Neuronal stem cell (in vitro differentiated cells): ENCODE measurements around the gene GDF2.
A peak's percentile ranks its signal among the peaks of the same experiment; 100 is the strongest.

Source experiments
- DNase-seq: peaks from one replicate; pipeline ENCODE4 v3.0.0-alpha.2; 2013; ENCODE audit warnings: low spot score
- H2AFZ ChIP-seq: one replicate; pipeline ENCODE4 v1.6.1; 2013; ENCODE audit warnings: mild to moderate bottlenecking, low read length, inconsistent platforms
- H2AK5ac ChIP-seq: 2 replicates; pipeline ENCODE4 v1.6.1; 2013; ENCODE audit warnings: low read depth, mild to moderate bottlenecking, inconsistent platforms, low read length, moderate library complexity, mixed read lengths
- H2BK120ac ChIP-seq: 2 replicates; pipeline ENCODE4 v1.6.1; 2013; ENCODE audit warnings: low read depth, mild to moderate bottlenecking, inconsistent platforms, low read length, moderate library complexity, mixed read lengths
- H2BK12ac ChIP-seq: one replicate; pipeline ENCODE4 v1.6.1; 2013; ENCODE audit warnings: low read length, inconsistent platforms
- H2BK15ac ChIP-seq: 2 replicates; pipeline ENCODE4 v1.6.1; 2013; ENCODE audit warnings: mild to moderate bottlenecking, low read length, inconsistent platforms, mixed read lengths
- H2BK5ac ChIP-seq: one replicate; pipeline ENCODE4 v1.6.1; 2013; ENCODE audit warnings: inconsistent platforms, mild to moderate bottlenecking, low read length, moderate library complexity
- H3K14ac ChIP-seq: one replicate; pipeline ENCODE4 v1.6.1; 2013; ENCODE audit warnings: low read length, inconsistent platforms
- H3K18ac ChIP-seq: 2 replicates; pipeline ENCODE4 v1.6.1; 2013; ENCODE audit warnings: low read length, inconsistent platforms
- H3K23ac ChIP-seq: 2 replicates; pipeline ENCODE4 v1.6.1; 2013; ENCODE audit warnings: low read depth, mild to moderate bottlenecking, mixed read lengths, low read length, inconsistent platforms; ENCODE audit not compliant: poor library complexity
- H3K27ac ChIP-seq: replicated peaks from 3 replicates; pipeline ENCODE4 v1.5.1; 2013; ENCODE audit warnings: low read length, inconsistent platforms
- H3K27me3 ChIP-seq, 3 experiments: 2 replicates each; pipeline ENCODE4 v1.6.1; 2013; ENCODE audit warnings: low read length in 3 of 3, mild to moderate bottlenecking in 2 of 3, inconsistent platforms in 1 of 3, low read depth in 1 of 3, mixed read lengths in 1 of 3, moderate library complexity in 1 of 3; ENCODE audit not compliant: control insufficient read depth in 3 of 3, insufficient read depth in 3 of 3
- H3K36me3 ChIP-seq, 2 donors: replicated peaks in 1 of 2; 2 replicates each; pipeline ENCODE4 v1.6.1; 2013; ENCODE audit warnings: low read length in 2 of 2; ENCODE audit not compliant: control insufficient read depth in 2 of 2, insufficient read depth in 2 of 2
- H3K4ac ChIP-seq: 2 replicates; pipeline ENCODE4 v1.6.1; 2013; ENCODE audit warnings: inconsistent platforms, mild to moderate bottlenecking, low read length, moderate library complexity
- H3K4me1 ChIP-seq, 2 donors: 1 replicate in 1 of 2; 2 replicates in 1 of 2; pipeline ENCODE4 v1.6.1; 2013; ENCODE audit warnings: low read length in 2 of 2, low read depth in 1 of 2; ENCODE audit not compliant: control insufficient read depth in 2 of 2, insufficient read depth in 1 of 2
- H3K4me2 ChIP-seq: one replicate; pipeline ENCODE4 v1.6.1; 2013; ENCODE audit warnings: mild to moderate bottlenecking, low read length, inconsistent platforms; ENCODE audit not compliant: insufficient read depth, poor library complexity, severe bottlenecking
- H3K4me3 ChIP-seq, 2 donors: 2 replicates each; pipeline ENCODE4 v1.5.1; 2013; ENCODE audit warnings: low read length in 2 of 2, mild to moderate bottlenecking in 2 of 2, inconsistent platforms in 1 of 2, moderate library complexity in 1 of 2
- H3K79me1 ChIP-seq: one replicate; pipeline ENCODE4 v1.6.1; 2013; ENCODE audit warnings: low read depth, mild to moderate bottlenecking, inconsistent platforms, low read length, moderate library complexity
- H3K9ac ChIP-seq: one replicate; pipeline ENCODE4 v1.6.1; 2013; ENCODE audit warnings: mild to moderate bottlenecking, low read depth, low read length, inconsistent platforms; ENCODE audit not compliant: poor library complexity
- H3K9me3 ChIP-seq, 2 donors: replicated peaks in 1 of 2; 2 replicates each; pipeline versions ENCODE3 to v1.6.1; 2013; ENCODE audit warnings: low read length in 2 of 2, mild to moderate bottlenecking in 2 of 2, inconsistent platforms in 1 of 2, low read depth in 1 of 2, mixed read lengths in 1 of 2, moderate library complexity in 1 of 2; ENCODE audit not compliant: control insufficient read depth in 2 of 2, insufficient read depth in 1 of 2
- H4K8ac ChIP-seq: one replicate; pipeline ENCODE4 v1.6.1; 2013; ENCODE audit warnings: low read depth, mild to moderate bottlenecking, inconsistent platforms, low read length, moderate library complexity
- H4K91ac ChIP-seq: one replicate; pipeline ENCODE4 v1.6.1; 2013; ENCODE audit warnings: low read length, low read depth, mild to moderate bottlenecking, inconsistent platforms; ENCODE audit not compliant: poor library complexity
- WGBS, 2 donors: extraction: QIAGEN DNeasy Blood & Tissue Kit; methylation state at CpG; one replicate each; pipeline ENCODE4 v1.1.7; 2013; ENCODE audit warnings: missing lambda C conversion rate in 2 of 2, mixed read lengths in 1 of 2; ENCODE audit not compliant: insufficient read length in 2 of 2, insufficient replicate concordance in 1 of 2; ENCODE audit errors: extremely low coverage in 2 of 2; 5-methylcytosine and 5-hydroxymethylcytosine counted together

The GDF2 gene

DNA sequence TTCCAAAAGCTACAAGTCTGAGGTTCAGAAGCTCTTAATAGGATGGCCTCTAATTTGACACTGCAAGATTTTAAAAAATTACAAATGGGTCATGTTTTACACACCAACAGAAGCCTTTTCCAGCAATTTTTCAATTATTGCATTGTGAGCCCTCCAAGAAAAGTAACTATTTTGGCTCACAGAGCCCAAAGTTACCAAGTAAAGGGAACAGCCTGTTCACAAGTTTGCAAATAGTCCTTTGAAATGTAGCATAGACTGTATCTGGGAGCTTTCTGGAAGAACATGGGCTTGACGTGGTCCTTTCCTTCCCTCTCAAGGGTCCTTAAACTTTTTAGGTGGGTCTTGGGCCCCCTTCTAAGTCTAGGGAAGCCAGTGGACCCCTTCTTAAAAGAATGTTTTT lies 23.5 kb upstream of the GDF2 start:
- no peak overlapping the region for H2BK12ac ChIP-seq
- no peak for DNase-seq
- H3K9ac ChIP-seq: no peak overlapping the region
- H3K4ac ChIP-seq: no peak overlapping the region
- no peak overlapping the region for H3K14ac ChIP-seq
- H2AFZ ChIP-seq: no peak overlapping the region
- H3K4me2 ChIP-seq: no peak overlapping the region
- WGBS, 2 donors: no CpG with 5 or more reads among the region's 1 CpG
- H2BK5ac ChIP-seq: no peak overlapping the region
- H2BK15ac ChIP-seq: no peak overlapping the region
- H3K36me3 ChIP-seq: no peaks in the 10 kb centered on the region
- H3K9me3 ChIP-seq: no peaks in the 10 kb centered on the region
- H4K91ac ChIP-seq: no peak overlapping the region
- peaks cover 0 to 55% (median 0%) of the 10 kb centered on the region in 3 experiments for H3K27me3 ChIP-seq
- no peak overlapping the region for H2AK5ac ChIP-seq
- peaks cover 20 to 25% of the 10 kb centered on the region in 2 donors for H3K4me1 ChIP-seq
- no peak overlapping the region for H3K18ac ChIP-seq
- no peak overlapping the region for H3K4me3 ChIP-seq
- no peak overlapping the region for H3K23ac ChIP-seq
- H3K79me1 ChIP-seq: no peaks in the 10 kb centered on the region
- H2BK120ac ChIP-seq: no peak overlapping the region
- no peak overlapping the region for H3K27ac ChIP-seq
- no peak overlapping the region for H4K8ac ChIP-seq

DNA sequence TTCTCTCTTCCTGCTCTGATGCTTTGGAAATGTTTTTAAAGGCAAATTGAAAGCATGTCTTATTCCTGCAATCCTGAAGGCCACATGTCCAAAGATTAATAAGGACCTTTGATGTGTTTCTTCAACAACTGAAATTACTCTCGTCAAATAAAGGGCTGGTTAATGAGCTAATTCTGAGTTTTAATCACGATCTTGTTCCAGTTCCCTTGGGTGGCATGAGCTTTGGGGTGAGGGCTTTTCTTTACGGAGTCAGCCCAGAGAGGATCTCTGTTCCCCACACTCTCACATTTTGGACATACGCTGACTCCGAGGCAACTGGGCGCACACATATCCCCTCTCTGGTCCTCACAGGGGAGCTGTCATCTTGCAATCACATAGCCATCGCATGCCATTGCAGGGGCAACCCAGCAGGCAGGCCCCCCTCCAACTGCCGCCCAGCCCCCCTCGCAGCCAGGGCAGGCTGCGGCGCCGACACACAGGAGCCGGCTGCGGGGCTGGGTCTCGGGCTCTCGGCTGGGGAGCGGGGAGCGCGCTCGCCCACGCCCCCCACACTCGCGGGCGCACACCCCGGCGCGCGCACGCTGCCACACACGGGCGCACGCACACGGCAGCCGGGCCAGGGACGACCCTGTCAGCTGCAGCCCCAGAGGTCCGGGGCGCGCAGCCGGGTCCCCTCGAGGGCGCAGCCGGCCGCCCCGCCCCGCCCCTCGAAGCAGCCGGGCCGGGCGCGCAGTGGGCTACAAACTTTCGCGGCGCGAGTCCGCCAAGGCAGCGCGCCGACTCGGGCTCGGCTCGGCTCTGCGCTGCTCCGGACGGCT lies 22.4 kb upstream of the GDF2 start, which contains the start of gene GDF10:
TSS of gene GDF10 (plus strand) at position 587 of the 818 bp plus-strand sequence. CDS start 455 bp downstream, outside the sequence.
- Histone ChIP-seq H4K8ac (no peak within 1 kb of the TSS), H2AK5ac (peak within 1 kb of the TSS; percentile 8)

DNA sequence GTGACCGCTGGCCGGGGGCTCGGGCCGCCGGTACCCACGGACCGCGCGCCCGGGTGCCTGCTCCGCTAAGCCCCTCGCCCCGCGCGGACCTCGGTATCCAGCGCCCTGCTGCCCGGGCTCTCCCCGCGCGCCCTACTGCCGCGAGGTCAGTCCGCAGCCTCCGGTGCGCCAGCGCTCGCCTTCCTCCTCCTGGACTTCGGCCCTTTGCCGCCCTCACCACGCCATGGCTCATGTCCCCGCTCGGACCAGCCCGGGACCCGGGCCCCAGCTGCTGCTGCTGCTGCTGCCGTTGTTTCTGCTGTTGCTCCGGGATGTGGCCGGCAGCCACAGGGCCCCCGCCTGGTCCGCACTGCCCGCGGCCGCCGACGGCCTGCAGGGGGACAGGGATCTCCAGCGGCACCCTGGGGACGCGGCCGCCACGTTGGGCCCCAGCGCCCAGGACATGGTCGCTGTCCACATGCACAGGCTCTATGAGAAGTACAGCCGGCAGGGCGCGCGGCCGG lies 21.8 kb upstream of the GDF2 start:
- no peaks in the 10 kb centered on the region for H3K9me3 ChIP-seq
- peak; percentile 31 for DNase-seq

More for the DNA sequence above, 22.4 kb upstream of the GDF2 start, which contains the start of gene GDF10:
- peaks cover 20 to 26% of the 10 kb centered on the region in 2 donors for H3K4me1 ChIP-seq
- H3K4me3 ChIP-seq: peak within 1 kb of the TSS; percentile 43 to 85
- no CpG with 5 or more reads among the region's 64 CpGs for WGBS, 2 donors
- H3K27me3 ChIP-seq: peaks cover 0 to 55% (median 0%) of the 10 kb centered on the region in 3 experiments
- H3K4ac ChIP-seq: no peak within 1 kb of the TSS
- H3K27ac ChIP-seq: no peak within 1 kb of the TSS
- H2BK15ac ChIP-seq: peak within 1 kb of the TSS; percentile 83
- H2BK120ac ChIP-seq: no peak within 1 kb of the TSS
- no peak for DNase-seq
- peak within 1 kb of the TSS; percentile 95 for H3K18ac ChIP-seq
- H2BK5ac ChIP-seq: no peak within 1 kb of the TSS
- peak within 1 kb of the TSS; percentile 86 for H3K23ac ChIP-seq
- H3K14ac ChIP-seq: peak within 1 kb of the TSS; percentile 9
- H3K9me3 ChIP-seq: no peaks in the 10 kb centered on the region
- H2BK12ac ChIP-seq: peak within 1 kb of the TSS; percentile 80
- H3K9ac ChIP-seq: peak within 1 kb of the TSS; percentile 68
- H3K79me1 ChIP-seq: no peaks in the 10 kb centered on the region
- H2AFZ ChIP-seq: peak within 1 kb of the TSS; percentile 92
- peak within 1 kb of the TSS; percentile 95 for H3K4me2 ChIP-seq
- no peaks in the 10 kb centered on the region for H3K36me3 ChIP-seq
- no peak within 1 kb of the TSS for H4K91ac ChIP-seq

DNA sequence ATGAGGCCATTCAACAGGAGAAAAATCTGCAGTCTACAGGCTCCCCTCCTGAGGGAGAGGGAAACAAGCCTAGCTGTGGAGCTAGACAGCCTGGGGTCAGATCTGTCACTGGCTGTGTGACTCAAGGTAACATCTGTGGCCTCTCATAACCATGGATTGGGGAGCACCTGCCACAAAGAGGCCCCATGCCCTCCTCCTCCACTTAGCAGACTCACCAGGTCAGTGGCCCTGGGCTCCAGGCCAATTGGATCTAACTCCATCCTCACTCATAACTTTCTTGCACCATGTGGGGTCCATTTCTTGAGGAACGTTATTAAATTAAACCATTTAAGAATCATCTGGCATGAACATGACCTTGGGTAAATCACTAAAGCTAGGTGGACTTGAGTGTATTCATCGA lies 20.4 kb upstream of the GDF2 start:
- H3K23ac ChIP-seq: no peak overlapping the region
- H2AK5ac ChIP-seq: no peak overlapping the region
- H2BK12ac ChIP-seq: no peak overlapping the region
- H3K4me2 ChIP-seq: no peak overlapping the region
- H3K4me1 ChIP-seq: peaks cover 10 to 18% of the 10 kb centered on the region in 2 donors
- no peak overlapping the region for H2BK15ac ChIP-seq
- WGBS, 2 donors: no CpG with 5 or more reads among the region's 2 CpGs
- no peak overlapping the region for H3K4ac ChIP-seq
- no peaks in the 10 kb centered on the region for H3K79me1 ChIP-seq
- no peak overlapping the region for H2BK120ac ChIP-seq
- DNase-seq: no peak
- no peak overlapping the region for H3K18ac ChIP-seq
- no peaks in the 10 kb centered on the region for H3K36me3 ChIP-seq
- no peak overlapping the region for H2BK5ac ChIP-seq
- no peaks in the 10 kb centered on the region for H3K9me3 ChIP-seq
- H3K27ac ChIP-seq: no peak overlapping the region
- no peak overlapping the region for H3K14ac ChIP-seq
- H3K4me3 ChIP-seq: no peak overlapping the region
- no peak overlapping the region for H3K9ac ChIP-seq
- peaks cover 0 to 53% (median 0%) of the 10 kb centered on the region in 3 experiments for H3K27me3 ChIP-seq
- no peak overlapping the region for H2AFZ ChIP-seq
- H4K91ac ChIP-seq: no peak overlapping the region
- H4K8ac ChIP-seq: no peak overlapping the region

More for the DNA sequence above, 21.8 kb upstream of the GDF2 start:
- peaks cover 0 to 55% (median 0%) of the 10 kb centered on the region in 3 experiments for H3K27me3 ChIP-seq
- no peak overlapping the region for H2BK5ac ChIP-seq
- WGBS, 2 donors: no CpG with 5 or more reads among the region's 57 CpGs
- H2AFZ ChIP-seq: peak overlapping the region; percentile 92
- no peak overlapping the region for H4K91ac ChIP-seq
- peak overlapping the region; percentile 86 for H3K23ac ChIP-seq
- peak overlapping the region; percentile 83 for H2BK15ac ChIP-seq
- no peak overlapping the region for H4K8ac ChIP-seq
- H3K4me3 ChIP-seq: peak overlapping the region; percentile 43 to 85
- H2AK5ac ChIP-seq: peak overlapping the region; percentile 8
- H3K18ac ChIP-seq: peak overlapping the region; percentile 95
- no peak overlapping the region for H3K14ac ChIP-seq
- peaks cover 18 to 28% of the 10 kb centered on the region in 2 donors for H3K4me1 ChIP-seq
- peak overlapping the region; percentile 80 for H2BK12ac ChIP-seq
- no peak overlapping the region for H3K27ac ChIP-seq
- peak overlapping the region; percentile 95 for H3K4me2 ChIP-seq
- H3K4ac ChIP-seq: no peak overlapping the region
- H2BK120ac ChIP-seq: no peak overlapping the region
- no peaks in the 10 kb centered on the region for H3K79me1 ChIP-seq
- peak overlapping the region; percentile 68 for H3K9ac ChIP-seq
- H3K36me3 ChIP-seq: no peaks in the 10 kb centered on the region
